OCI-LY7 (cell line): ENCODE results near the gene OLFM1. TPM values are rescaled to one million over a fixed set of nuclear protein-coding genes. Genes with fewer than 3 reads are reported as not detected.

ENCODE experiments used
- BruUV-seq: library from RNA; stranded (reverse); fragments of 400-500 nt; replicated peaks from 2 replicates; lab custom pipeline; 2021; lab: Mats Ljungman, UMichigan
- CTCF ChIA-PET: fragments of 300-600 bp; sonication (Branson Sonifier 250); formaldehyde crosslinking; loops from one replicate; lab custom pipeline; 2022; ENCODE audit warnings: antibody characterized with exemption; ENCODE audit not compliant: unreplicated experiment; lab: Charles Lee
- POLR2A ChIA-PET: fragments of 300-600 bp; sonication (Branson Sonifier 250); formaldehyde crosslinking; loops from one replicate; lab custom pipeline; 2022; ENCODE audit warnings: antibody characterized with exemption; lab: Charles Lee
- DNase-seq: peaks from one replicate; pipeline ENCODE4 v3.0.0-alpha.2; 2015; ENCODE audit warnings: low spot score
- H2AFZ ChIP-seq: fragments of 200-600 bp; sonication (generic), shearing (Covaris generic); 2 replicates; pipeline ENCODE4 v1.6.1; 2014; ENCODE audit warnings: mild to moderate bottlenecking, antibody characterized with exemption, low read length, moderate library complexity
- H3K27ac ChIP-seq: fragments of 200-600 bp; sonication (generic); 2 replicates; pipeline ENCODE4 v1.5.1; 2014; ENCODE audit warnings: mixed run types, low read depth, mild to moderate bottlenecking, moderate library complexity, low read length, inconsistent platforms; ENCODE audit not compliant: poor library complexity, severe bottlenecking
- H3K36me3 ChIP-seq: fragments of 200-600 bp; sonication (generic); 2 replicates; pipeline ENCODE4 v1.6.1; 2014; ENCODE audit warnings: mild to moderate bottlenecking, antibody characterized with exemption, low read length, moderate library complexity, mixed read lengths; ENCODE audit not compliant: insufficient read depth
- H3K4me1 ChIP-seq: fragments of 200-600 bp; sonication (generic); 2 replicates; pipeline ENCODE4 v1.5.1; 2014; ENCODE audit warnings: mild to moderate bottlenecking, low read length; ENCODE audit not compliant: insufficient read depth, poor library complexity, severe bottlenecking
- H3K4me2 ChIP-seq: fragments of 200-600 bp; sonication (generic); 2 replicates; pipeline ENCODE4 v1.6.1; 2014; ENCODE audit warnings: mild to moderate bottlenecking, low read length
- H3K4me3 ChIP-seq: fragments of 200-600 bp; sonication (generic); 2 replicates; pipeline ENCODE4 v1.5.1; 2014; ENCODE audit warnings: mild to moderate bottlenecking, low read depth, low read length; ENCODE audit not compliant: poor library complexity, severe bottlenecking
- H3K79me2 ChIP-seq: fragments of 200-600 bp; sonication (generic); 2 replicates; pipeline ENCODE4 v1.6.1; 2016; ENCODE audit warnings: low read depth, mild to moderate bottlenecking, low read length, moderate library complexity, mixed read lengths; ENCODE audit not compliant: insufficient read depth
- H3K9me2 ChIP-seq: fragments of 200-600 bp; sonication (generic); 2 replicates; pipeline ENCODE4 v1.6.1; 2016; ENCODE audit warnings: mild to moderate bottlenecking, low read length, mixed read lengths; ENCODE audit not compliant: insufficient read depth
- H3K9me3 ChIP-seq: fragments of 200-600 bp; sonication (generic); 2 replicates; pipeline ENCODE4 v1.6.1; 2014; ENCODE audit warnings: mild to moderate bottlenecking, mixed run types, low read length, mixed read lengths
- H4K20me1 ChIP-seq: fragments of 200-600 bp; sonication (generic); 2 replicates; pipeline ENCODE4 v1.6.1; 2014; ENCODE audit warnings: mild to moderate bottlenecking, antibody characterized with exemption, low read length, moderate library complexity, mixed read lengths; ENCODE audit not compliant: insufficient read depth
- EZH2phosphoT487 ChIP-seq: fragments of 200-600 bp; sonication (generic); IDR thresholded peaks from 2 replicates; pipeline ENCODE4 v1.6.1; 2018; ENCODE audit warnings: low read depth, borderline replicate concordance, mild to moderate bottlenecking, mixed run types, antibody characterized with exemption, low read length, moderate library complexity, mixed read lengths
- intact Hi-C: fragments of 100-400 bp; cut with micrococcal nuclease; formaldehyde crosslinking; loops from one replicate; pipeline ENCODE4 v1.10.0; 2022; ENCODE audit not compliant: unreplicated experiment
- total RNA-seq, 2 experiments: library from RNA; depleted of rRNA in 1 of 2; stranded (reverse); fragments of >200 nt in 1 of 2; shearing (Covaris generic) in 1 of 2; gene quantifications; 2 replicates each; pipeline ENCODE4 v1.2.3, GENCODE V29; 2014 to 2022
- TF ChIP-seq, protein P1 (sequence below): fragments of 200-600 bp; sonication (generic); conservative IDR thresholded peaks from 2 replicates; pipeline ENCODE4 v1.5.1; 2014; ENCODE audit warnings: mild to moderate bottlenecking, antibody characterized with exemption, low read length, moderate library complexity, mixed read lengths

OLFM1 gene
- total RNA-seq, 2 experiments from 2014 or later = not detected

GRCh38 chr9:135078361-135078821 is 9.1 kb upstream of the OLFM1 start:
- intact Hi-C loops = no loop called here
- no peak for TF ChIP-seq EZH2phosphoT487
- TF ChIP-seq, protein P1, sequence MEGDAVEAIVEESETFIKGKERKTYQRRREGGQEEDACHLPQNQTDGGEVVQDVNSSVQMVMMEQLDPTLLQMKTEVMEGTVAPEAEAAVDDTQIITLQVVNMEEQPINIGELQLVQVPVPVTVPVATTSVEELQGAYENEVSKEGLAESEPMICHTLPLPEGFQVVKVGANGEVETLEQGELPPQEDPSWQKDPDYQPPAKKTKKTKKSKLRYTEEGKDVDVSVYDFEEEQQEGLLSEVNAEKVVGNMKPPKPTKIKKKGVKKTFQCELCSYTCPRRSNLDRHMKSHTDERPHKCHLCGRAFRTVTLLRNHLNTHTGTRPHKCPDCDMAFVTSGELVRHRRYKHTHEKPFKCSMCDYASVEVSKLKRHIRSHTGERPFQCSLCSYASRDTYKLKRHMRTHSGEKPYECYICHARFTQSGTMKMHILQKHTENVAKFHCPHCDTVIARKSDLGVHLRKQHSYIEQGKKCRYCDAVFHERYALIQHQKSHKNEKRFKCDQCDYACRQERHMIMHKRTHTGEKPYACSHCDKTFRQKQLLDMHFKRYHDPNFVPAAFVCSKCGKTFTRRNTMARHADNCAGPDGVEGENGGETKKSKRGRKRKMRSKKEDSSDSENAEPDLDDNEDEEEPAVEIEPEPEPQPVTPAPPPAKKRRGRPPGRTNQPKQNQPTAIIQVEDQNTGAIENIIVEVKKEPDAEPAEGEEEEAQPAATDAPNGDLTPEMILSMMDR = no peak
- H3K9me2 ChIP-seq = no peaks in the 10 kb centered on the region
- no peak overlapping the region for H3K27ac ChIP-seq
- H3K4me1 ChIP-seq = no peaks in the 10 kb centered on the region
- H2AFZ ChIP-seq = no peak overlapping the region
- ChIA-PET CTCF (no interaction called here), POLR2A (no interaction called here)
- BruUV-seq = no TSS peak
- H3K4me2 ChIP-seq = no peak overlapping the region
- no peak for DNase-seq
- no peaks in the 10 kb centered on the region for H4K20me1 ChIP-seq
- H3K4me3 ChIP-seq = no peak overlapping the region
- H3K79me2 ChIP-seq = no peaks in the 10 kb centered on the region
- no peaks in the 10 kb centered on the region for H3K36me3 ChIP-seq
- H3K9me3 ChIP-seq = no peaks in the 10 kb centered on the region

- no peaks in the 10 kb centered on the region for H3K79me2 ChIP-seq
- H3K4me2 ChIP-seq = no peak overlapping the region
- H3K4me3 ChIP-seq = no peak overlapping the region
- no peak for DNase-seq
- no peaks in the 10 kb centered on the region for H3K9me3 ChIP-seq
- intact Hi-C loops = no loop called here
- no peaks in the 10 kb centered on the region for H3K36me3 ChIP-seq
- POLR2A ChIA-PET = no interaction called here
- no TSS peak for BruUV-seq
- no peaks in the 10 kb centered on the region for H4K20me1 ChIP-seq
- H3K27ac ChIP-seq = no peak overlapping the region
- no peak for TF ChIP-seq EZH2phosphoT487
- TF ChIP-seq, protein P1 = no peak
- no peaks in the 10 kb centered on the region for H3K9me2 ChIP-seq
- no peaks in the 10 kb centered on the region for H3K4me1 ChIP-seq
- CTCF ChIA-PET = no interaction called here
- H2AFZ ChIP-seq = no peak overlapping the region
Observed at GRCh38 chr9:135079018-135079417, 8.4 kb upstream of the OLFM1 start.

DNA sequence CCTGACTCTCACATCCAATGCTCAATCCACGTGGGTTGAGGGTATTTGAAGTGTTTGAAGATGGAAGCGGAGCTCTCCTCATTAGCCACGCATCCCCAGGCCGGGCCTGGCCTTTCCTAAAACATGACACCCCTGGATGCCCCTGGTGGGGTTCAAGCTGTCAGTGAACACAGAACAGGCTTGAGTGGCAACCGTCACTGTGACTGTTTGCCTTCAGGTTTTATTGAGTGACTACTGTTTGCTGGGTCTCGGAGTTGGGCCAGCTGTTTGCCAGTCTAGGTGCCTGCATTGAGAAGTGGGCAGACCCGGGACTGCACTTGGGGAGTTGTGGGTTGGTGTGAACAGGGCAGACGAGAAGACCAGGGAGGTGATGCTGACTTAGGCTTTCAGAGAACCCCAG is 7.8 kb upstream of the OLFM1 start:
- no peak overlapping the region for H3K27ac ChIP-seq
- no TSS peak for BruUV-seq
- H3K4me3 ChIP-seq = no peak overlapping the region
- H2AFZ ChIP-seq = no peak overlapping the region
- no peak overlapping the region for H3K4me2 ChIP-seq
- no peaks in the 10 kb centered on the region for H3K9me2 ChIP-seq
- no peaks in the 10 kb centered on the region for H3K36me3 ChIP-seq
- no peak for DNase-seq
- POLR2A ChIA-PET = no interaction called here
- no peaks in the 10 kb centered on the region for H3K4me1 ChIP-seq
- no peaks in the 10 kb centered on the region for H3K79me2 ChIP-seq
- H4K20me1 ChIP-seq = no peaks in the 10 kb centered on the region
- intact Hi-C loops = no loop called here
- CTCF ChIA-PET = no interaction called here
- TF ChIP-seq, protein P1 = no peak
- no peaks in the 10 kb centered on the region for H3K9me3 ChIP-seq
